Peyer's patch (tissue), 4 donors: Measurements from ENCODE around the gene WDR5.

Source experiments
- CTCF ChIP-seq, 6 experiments: fragments of 450-650 bp in 4 of 6; fragments of 200-600 bp in 2 of 6; sonication (generic) in 1 of 6; IDR thresholded peaks; one replicate each; pipeline ENCODE4 v1.5.1; 2017 to 2019; ENCODE audit warnings: antibody characterized with exemption in 6 of 6, mild to moderate bottlenecking in 3 of 6, moderate library complexity in 1 of 6
- POLR2A ChIP-seq, 2 donors: fragments of 450-650 bp; IDR thresholded peaks; one replicate each; pipeline ENCODE4 v1.5.1; 2017; ENCODE audit warnings: antibody characterized with exemption in 2 of 2, mild to moderate bottlenecking in 2 of 2, moderate library complexity in 2 of 2

- TF ChIP-seq CTCF (IDR thresholded peaks at IDR 0.05) (no peak), POLR2A (IDR thresholded peaks at IDR 0.05) (no peak)
These were observed 40.7 kb downstream of the WDR5 start for GRCh38 chr9:134176599-134176968.
